Astrocyte (in vitro differentiated cells and primary cell): ENCODE data around the gene STIM1.

Source experiments
- EZH2 ChIP-seq: IDR thresholded peaks from 2 replicates; pipeline ENCODE4 v1.6.1; 2012; ENCODE audit warnings: mild to moderate bottlenecking, low read length, inconsistent platforms; ENCODE audit not compliant: insufficient read depth
- TF ChIP-seq, protein P1 (sequence below): IDR thresholded peaks from 2 replicates; pipeline ENCODE4 v1.5.1; 2011; ENCODE audit warnings: low read depth, mild to moderate bottlenecking, inconsistent platforms, low read length, moderate library complexity; ENCODE audit not compliant: insufficient read depth

DNA sequence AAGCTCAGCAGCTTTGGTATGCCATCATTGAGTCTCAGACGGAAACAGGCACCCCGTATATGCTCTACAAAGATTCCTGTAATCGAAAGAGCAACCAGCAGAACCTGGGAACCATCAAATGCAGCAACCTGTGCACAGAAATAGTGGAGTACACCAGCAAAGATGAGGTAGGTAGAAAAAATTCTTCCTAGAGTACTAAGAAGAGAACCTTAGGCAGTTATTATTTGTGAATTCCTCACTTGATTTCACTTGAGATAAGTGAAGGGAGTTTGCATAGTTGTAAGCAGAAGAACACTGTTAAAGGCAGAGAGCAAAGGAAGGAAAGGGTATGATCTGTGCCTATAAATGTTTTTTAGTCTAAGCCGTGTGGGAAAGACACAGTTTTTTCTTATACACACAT is 267.8 kb downstream of the STIM1 start:
- no peak for TF ChIP-seq EZH2
- TF ChIP-seq, protein P1, sequence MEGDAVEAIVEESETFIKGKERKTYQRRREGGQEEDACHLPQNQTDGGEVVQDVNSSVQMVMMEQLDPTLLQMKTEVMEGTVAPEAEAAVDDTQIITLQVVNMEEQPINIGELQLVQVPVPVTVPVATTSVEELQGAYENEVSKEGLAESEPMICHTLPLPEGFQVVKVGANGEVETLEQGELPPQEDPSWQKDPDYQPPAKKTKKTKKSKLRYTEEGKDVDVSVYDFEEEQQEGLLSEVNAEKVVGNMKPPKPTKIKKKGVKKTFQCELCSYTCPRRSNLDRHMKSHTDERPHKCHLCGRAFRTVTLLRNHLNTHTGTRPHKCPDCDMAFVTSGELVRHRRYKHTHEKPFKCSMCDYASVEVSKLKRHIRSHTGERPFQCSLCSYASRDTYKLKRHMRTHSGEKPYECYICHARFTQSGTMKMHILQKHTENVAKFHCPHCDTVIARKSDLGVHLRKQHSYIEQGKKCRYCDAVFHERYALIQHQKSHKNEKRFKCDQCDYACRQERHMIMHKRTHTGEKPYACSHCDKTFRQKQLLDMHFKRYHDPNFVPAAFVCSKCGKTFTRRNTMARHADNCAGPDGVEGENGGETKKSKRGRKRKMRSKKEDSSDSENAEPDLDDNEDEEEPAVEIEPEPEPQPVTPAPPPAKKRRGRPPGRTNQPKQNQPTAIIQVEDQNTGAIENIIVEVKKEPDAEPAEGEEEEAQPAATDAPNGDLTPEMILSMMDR = no peak
